WTC11 (cell line): Measurements from ENCODE around the gene COL5A2. TPM values are rescaled to one million over a fixed set of nuclear protein-coding genes. Genes with fewer than 3 reads are reported as not detected.

Source experiments
- ATAC-seq: fragments of 200-7000 bp; cut with Tn5 transposase; 2 replicates; pipeline ENCODE4 v1.10.0; 2021; ENCODE audit warnings: mild to moderate bottlenecking, moderate library complexity
- CTCF ChIA-PET: fragments of 300-600 bp; sonication (Branson Sonifier 250); formaldehyde crosslinking; loops from one replicate; lab custom pipeline; 2021; ENCODE audit warnings: antibody characterized with exemption; lab: Charles Lee
- POLR2A ChIA-PET: fragments of 350-600 bp; sonication (Branson Sonifier 250); formaldehyde crosslinking; loops from one replicate; lab custom pipeline; 2021; ENCODE audit warnings: antibody characterized with exemption; lab: Charles Lee
- DNase-seq: peaks from one replicate; pipeline ENCODE4 v3.0.0; 2021; ENCODE audit warnings: low spot score
- H3K27ac Mint-ChIP-seq: 2 replicates; pipeline ENCODE4 v1.8.0; 2021; ENCODE audit warnings: mixed read lengths
- H3K27me3 Mint-ChIP-seq: 2 replicates; pipeline ENCODE4 v1.8.0; 2021; ENCODE audit warnings: low read depth, mild to moderate bottlenecking, moderate library complexity, mixed read lengths
- H3K36me3 Mint-ChIP-seq: 2 replicates; pipeline ENCODE4 v1.8.0; 2021; ENCODE audit warnings: mixed read lengths
- H3K4me1 Mint-ChIP-seq: 2 replicates; pipeline ENCODE4 v1.8.0; 2022; ENCODE audit warnings: mixed read lengths
- H3K4me3 Mint-ChIP-seq: 2 replicates; pipeline ENCODE4 v1.8.0; 2021; ENCODE audit warnings: mild to moderate bottlenecking, moderate library complexity, mixed read lengths
- H3K9me3 Mint-ChIP-seq: 2 replicates; pipeline ENCODE4 v1.8.0; 2021; ENCODE audit warnings: mixed read lengths
- ATF1 ChIP-seq: sonication (generic); formaldehyde crosslinking; IDR thresholded peaks from 2 replicates; pipeline ENCODE4 v1.8.1; 2023; ENCODE audit warnings: mild to moderate bottlenecking, moderate library complexity, missing genetic modification reagents
- CDX4 ChIP-seq: fragments of 250-450 bp; sonication (Bioruptor Pico); IDR thresholded peaks from 2 replicates; pipeline ENCODE4 v1.9.0; 2021; ENCODE audit warnings: moderate library complexity, mild to moderate bottlenecking, inconsistent platforms, borderline replicate concordance
- CREM ChIP-seq: sonication (generic); formaldehyde crosslinking; IDR thresholded peaks from 2 replicates; pipeline ENCODE4 v1.8.1; 2022; ENCODE audit warnings: mild to moderate bottlenecking, missing genetic modification reagents, moderate library complexity
- FOXJ3 ChIP-seq: sonication (generic); formaldehyde crosslinking; IDR thresholded peaks from 2 replicates; pipeline ENCODE4 v1.9.0; 2021; ENCODE audit warnings: missing genetic modification reagents, mild to moderate bottlenecking, borderline replicate concordance
- FOXP1 ChIP-seq: sonication (generic); formaldehyde crosslinking; IDR thresholded peaks from 2 replicates; pipeline ENCODE4 v1.8.0; 2022; ENCODE audit warnings: missing genetic modification reagents, mild to moderate bottlenecking, moderate library complexity, borderline replicate concordance
- FOXP4 ChIP-seq: sonication (generic); formaldehyde crosslinking; IDR thresholded peaks from 2 replicates; pipeline ENCODE4 v1.8.0; 2022; ENCODE audit warnings: mild to moderate bottlenecking, missing genetic modification reagents
- GABPB1 ChIP-seq: sonication (generic); formaldehyde crosslinking; IDR thresholded peaks from 2 replicates; pipeline ENCODE4 v1.8.1; 2023; ENCODE audit warnings: mild to moderate bottlenecking, missing genetic modification reagents
- HMGA2 ChIP-seq: fragments of 250-450 bp; sonication (Bioruptor Pico); IDR thresholded peaks from 2 replicates; pipeline ENCODE4 v1.4.0; 2021; ENCODE audit warnings: mild to moderate bottlenecking, moderate library complexity
- HMGXB4 ChIP-seq: sonication (generic); formaldehyde crosslinking; IDR thresholded peaks from 2 replicates; pipeline ENCODE4 v1.8.1; 2023; ENCODE audit warnings: mild to moderate bottlenecking, moderate library complexity, missing genetic modification reagents
- JAZF1 ChIP-seq: fragments of 250-450 bp; sonication (Bioruptor Pico); IDR thresholded peaks from 2 replicates; pipeline ENCODE4 v1.9.0; 2021; ENCODE audit warnings: moderate library complexity, mild to moderate bottlenecking, inconsistent platforms
- JUN ChIP-seq: sonication (generic); formaldehyde crosslinking; IDR thresholded peaks from 2 replicates; pipeline ENCODE4 v1.8.0; 2023; ENCODE audit warnings: mild to moderate bottlenecking, missing genetic modification reagents
- OVOL2 ChIP-seq: fragments of 250-450 bp; sonication (Bioruptor Pico); IDR thresholded peaks from 2 replicates; pipeline ENCODE4 v1.9.0; 2021; ENCODE audit warnings: mild to moderate bottlenecking, borderline replicate concordance
- PRRX2 ChIP-seq: fragments of 250-450 bp; sonication (Bioruptor Pico); IDR thresholded peaks from 2 replicates; pipeline ENCODE4 v1.8.0; 2021; ENCODE audit warnings: mild to moderate bottlenecking
- RORB ChIP-seq: fragments of 250-450 bp; sonication (Bioruptor Pico); IDR thresholded peaks from 2 replicates; pipeline ENCODE4 v1.9.0; 2021; ENCODE audit warnings: mild to moderate bottlenecking
- SOX15 ChIP-seq: fragments of 250-450 bp; sonication (Bioruptor Pico); IDR thresholded peaks from 2 replicates; pipeline ENCODE4 v1.9.0; 2021; ENCODE audit warnings: mild to moderate bottlenecking
- ZNF121 ChIP-seq: sonication (generic); formaldehyde crosslinking; IDR thresholded peaks from 2 replicates; pipeline ENCODE4 v1.8.0; 2023; ENCODE audit warnings: missing genetic modification reagents
- ZNF138 ChIP-seq: sonication (generic); formaldehyde crosslinking; conservative IDR thresholded peaks from 2 replicates; pipeline ENCODE4 v1.8.1; 2022; ENCODE audit warnings: mild to moderate bottlenecking, moderate library complexity, missing genetic modification reagents
- ZNF317 ChIP-seq: sonication (generic); formaldehyde crosslinking; IDR thresholded peaks from 2 replicates; pipeline ENCODE4 v1.8.1; 2023; ENCODE audit warnings: low read depth, mild to moderate bottlenecking, moderate library complexity, missing genetic modification reagents, borderline replicate concordance
- ZNF396 ChIP-seq: fragments of 250-450 bp; sonication (Bioruptor Pico); IDR thresholded peaks from 2 replicates; pipeline ENCODE4 v1.8.0; 2021; ENCODE audit warnings: mild to moderate bottlenecking, moderate library complexity, borderline replicate concordance
- ZNF416 ChIP-seq: fragments of 250-450 bp; sonication (Bioruptor Pico); IDR thresholded peaks from 2 replicates; pipeline ENCODE4 v1.9.0; 2021; ENCODE audit warnings: mild to moderate bottlenecking, inconsistent platforms
- ZNF671 ChIP-seq: fragments of 250-450 bp; sonication (Bioruptor Pico); IDR thresholded peaks from 2 replicates; pipeline ENCODE4 v1.8.0; 2021; ENCODE audit warnings: mild to moderate bottlenecking
- total RNA-seq: library from RNA; stranded (reverse); gene quantifications from 3 replicates; pipeline ENCODE4 v1.2.3, GENCODE V29; 2021
- TF ChIP-seq, protein P1 (sequence below): sonication (generic); formaldehyde crosslinking; IDR thresholded peaks from 2 replicates; pipeline ENCODE4 v1.8.1; 2023; ENCODE audit warnings: mild to moderate bottlenecking, missing genetic modification reagents, moderate library complexity
- TF ChIP-seq, protein P2 (sequence below): sonication (generic); formaldehyde crosslinking; IDR thresholded peaks from 2 replicates; pipeline ENCODE4 v1.8.0; 2022; ENCODE audit warnings: mild to moderate bottlenecking, missing genetic modification reagents

COL5A2 gene
- total RNA-seq, 1 experiment from 2014 or later, result 16.0 TPM

DNA sequence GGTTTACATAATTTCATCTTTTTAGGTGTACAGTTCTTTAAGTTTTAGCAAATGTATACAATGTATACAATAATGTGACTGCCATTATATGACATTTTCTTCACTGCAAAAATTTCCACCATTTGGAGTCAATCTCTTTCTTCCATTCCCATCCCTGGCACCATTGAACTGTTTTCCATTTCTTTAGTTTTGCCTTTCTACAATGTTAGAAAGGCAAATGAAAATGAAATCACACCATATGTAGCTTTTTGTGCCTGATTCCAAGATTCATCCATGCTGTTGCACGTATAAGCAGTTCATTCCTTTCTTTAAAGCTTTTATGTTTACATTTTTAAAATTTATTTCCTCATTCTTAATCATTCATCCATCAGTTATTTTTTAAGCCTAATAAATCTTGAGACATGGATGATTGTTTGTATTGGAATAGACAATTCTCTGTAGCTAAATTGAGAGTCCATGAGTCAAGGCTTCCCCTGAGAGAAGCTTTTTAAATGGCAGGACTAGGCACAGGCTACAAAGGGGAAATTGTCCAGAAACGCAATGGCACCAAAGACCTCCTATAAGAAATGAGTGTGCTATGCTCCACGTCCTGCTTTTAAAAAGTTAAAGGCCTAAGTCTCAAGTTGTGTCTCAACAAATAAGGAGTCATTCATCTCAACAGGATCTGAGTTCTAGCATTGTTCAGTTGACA lies 8.7 kb upstream of the COL5A2 start (continued):
- TF ChIP-seq HMGA2 (CRISPR knock-in tag) (no peak), PRRX2 (CRISPR knock-in tag) (no peak), GABPB1 (CRISPR knock-in tag) (no peak), ZNF121 (CRISPR knock-in tag) (no peak), SOX15 (CRISPR knock-in tag) (no peak)

DNA sequence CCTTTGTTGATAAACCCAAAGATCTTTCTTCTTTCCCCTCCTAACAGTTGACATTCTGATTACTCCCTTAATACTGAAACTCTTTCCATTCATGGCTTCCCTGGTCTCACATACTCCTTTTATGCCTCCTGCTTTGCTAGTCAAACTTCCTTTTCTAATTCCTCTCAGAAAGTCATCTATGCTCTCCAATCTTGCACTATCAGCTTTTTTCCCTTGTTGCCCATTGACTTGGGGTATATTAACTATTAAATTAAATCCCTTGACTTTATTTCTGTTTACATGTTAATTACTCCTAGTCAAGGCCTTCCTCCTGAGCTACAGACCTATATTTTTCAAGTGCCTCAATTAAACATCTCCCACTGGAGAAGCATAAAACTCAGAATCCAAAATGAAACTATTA lies 3.6 kb upstream of the COL5A2 start:
- H3K27me3 Mint-ChIP-seq, result no peaks in the 10 kb centered on the region
- no peak for ATAC-seq

More for the DNA sequence above, 3.6 kb upstream of the COL5A2 start:
- no peak for DNase-seq
- CTCF ChIA-PET, result no interaction called here
- no peaks in the 10 kb centered on the region for H3K36me3 Mint-ChIP-seq
- no peak overlapping the region for H3K4me3 Mint-ChIP-seq
- H3K9me3 Mint-ChIP-seq, result no peaks in the 10 kb centered on the region
- POLR2A ChIA-PET, result no interaction called here
- no peak overlapping the region for H3K27ac Mint-ChIP-seq
- H3K4me1 Mint-ChIP-seq, result peaks cover 20% of the 10 kb centered on the region
- TF ChIP-seq, protein P1, sequence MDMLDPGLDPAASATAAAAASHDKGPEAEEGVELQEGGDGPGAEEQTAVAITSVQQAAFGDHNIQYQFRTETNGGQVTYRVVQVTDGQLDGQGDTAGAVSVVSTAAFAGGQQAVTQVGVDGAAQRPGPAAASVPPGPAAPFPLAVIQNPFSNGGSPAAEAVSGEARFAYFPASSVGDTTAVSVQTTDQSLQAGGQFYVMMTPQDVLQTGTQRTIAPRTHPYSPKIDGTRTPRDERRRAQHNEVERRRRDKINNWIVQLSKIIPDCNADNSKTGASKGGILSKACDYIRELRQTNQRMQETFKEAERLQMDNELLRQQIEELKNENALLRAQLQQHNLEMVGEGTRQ (CRISPR knock-in tag), result no peak
- TF ChIP-seq FOXP1 (CRISPR knock-in tag), result no peak
- no peak for TF ChIP-seq OVOL2 (CRISPR knock-in tag)
- TF ChIP-seq, protein P2, sequence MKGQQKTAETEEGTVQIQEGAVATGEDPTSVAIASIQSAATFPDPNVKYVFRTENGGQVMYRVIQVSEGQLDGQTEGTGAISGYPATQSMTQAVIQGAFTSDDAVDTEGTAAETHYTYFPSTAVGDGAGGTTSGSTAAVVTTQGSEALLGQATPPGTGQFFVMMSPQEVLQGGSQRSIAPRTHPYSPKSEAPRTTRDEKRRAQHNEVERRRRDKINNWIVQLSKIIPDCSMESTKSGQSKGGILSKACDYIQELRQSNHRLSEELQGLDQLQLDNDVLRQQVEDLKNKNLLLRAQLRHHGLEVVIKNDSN (CRISPR knock-in tag), result no peak
- no peak for TF ChIP-seq ZNF138 (CRISPR knock-in tag)
- no peak for TF ChIP-seq ZNF396 (CRISPR knock-in tag)
- no peak for TF ChIP-seq CREM (CRISPR knock-in tag)
- no peak for TF ChIP-seq FOXJ3
- no peak for TF ChIP-seq RORB
- no peak for TF ChIP-seq ZNF671 (CRISPR knock-in tag)
- TF ChIP-seq FOXP4 (CRISPR knock-in tag), result no peak
- TF ChIP-seq HMGXB4 (CRISPR knock-in tag), result no peak
- no peak for TF ChIP-seq GABPB1 (CRISPR knock-in tag)
- TF ChIP-seq ATF1, result no peak
- TF ChIP-seq ZNF416 (CRISPR knock-in tag), result no peak
- TF ChIP-seq JAZF1 (CRISPR knock-in tag), result no peak
- TF ChIP-seq CDX4 (CRISPR knock-in tag), result no peak
- TF ChIP-seq JUN (CRISPR knock-in tag), result no peak
- no peak for TF ChIP-seq ZNF317 (CRISPR knock-in tag)
- TF ChIP-seq, all 79 proteins: peak for 0
